Smooth muscle cell (in vitro differentiated cells): Measurements from ENCODE around the gene DLG1. TPM values are rescaled to one million over a fixed set of nuclear protein-coding genes. Genes with fewer than 3 reads are reported as not detected.

Experiments
- DNase-seq: peaks from one replicate; lab custom pipeline; 2025; ENCODE audit not compliant: unreplicated experiment; lab: John Stamatoyannopoulos, UW
- H2AFZ ChIP-seq: fragments of 200-600 bp; sonication (generic); 2 replicates; pipeline ENCODE4 v1.6.0; 2016; ENCODE audit warnings: antibody characterized with exemption, low read depth, mild to moderate bottlenecking
- H3F3A ChIP-seq: fragments of 200-600 bp; sonication (generic); 2 replicates; pipeline ENCODE4 v1.6.0; 2017; ENCODE audit warnings: antibody characterized with exemption, low read depth
- H3K27ac ChIP-seq: fragments of 200-600 bp; sonication (generic); 2 replicates; pipeline ENCODE4 v1.5.1; 2016; ENCODE audit warnings: low read depth, mild to moderate bottlenecking
- H3K27me3 ChIP-seq: fragments of 200-600 bp; sonication (generic); 2 replicates; pipeline ENCODE4 v1.6.1; 2016; ENCODE audit warnings: low read depth, mild to moderate bottlenecking
- H3K36me3 ChIP-seq: fragments of 200-600 bp; sonication (generic); 2 replicates; pipeline ENCODE4 v1.5.1; 2016; ENCODE audit warnings: low read depth
- H3K4me1 ChIP-seq: fragments of 200-600 bp; sonication (generic); 2 replicates; pipeline ENCODE4 v1.5.1; 2016; ENCODE audit warnings: low read depth
- H3K4me2 ChIP-seq: fragments of 200-600 bp; sonication (generic); 2 replicates; pipeline ENCODE4 v1.6.0; 2016; ENCODE audit warnings: mild to moderate bottlenecking
- H3K4me3 ChIP-seq: fragments of 200-600 bp; sonication (generic); 2 replicates; pipeline ENCODE4 v1.5.1; 2016; ENCODE audit warnings: mild to moderate bottlenecking
- H3K79me2 ChIP-seq: fragments of 200-600 bp; sonication (generic); 2 replicates; pipeline ENCODE4 v1.6.0; 2016; ENCODE audit warnings: low read depth, mild to moderate bottlenecking
- H3K9ac ChIP-seq: fragments of 200-600 bp; sonication (generic); 2 replicates; pipeline ENCODE4 v1.6.0; 2016; ENCODE audit warnings: low read depth
- H3K9me3 ChIP-seq: fragments of 200-600 bp; sonication (generic); replicated peaks from 2 replicates; pipeline ENCODE4 v1.5.1; 2016; ENCODE audit warnings: low read depth
- H4K20me1 ChIP-seq: fragments of 200-600 bp; sonication (generic); 2 replicates; pipeline ENCODE4 v1.6.0; 2016; ENCODE audit warnings: low read depth
- WGBS: methylation state at CpG from one replicate; pipeline ENCODE4 v1.1.7; 2016; ENCODE audit warnings: low lambda C conversion rate; 5-methylcytosine and 5-hydroxymethylcytosine counted together
- polyA plus RNA-seq: library from polyadenylated mRNA; unstranded; fragments of >200 nt; fragmentation: Nextera tagmentation; extraction: Ambion mirVana; gene quantifications from 2 replicates; pipeline ENCODE4 v1.2.1, GENCODE V29; 2016
- total RNA-seq: library from RNA; depleted of rRNA; stranded (reverse); fragments of >200 nt; gene quantifications from 2 replicates; pipeline ENCODE4 v1.2.3, GENCODE V29; 2014
- TF ChIP-seq, protein P1 (sequence below): fragments of 200-600 bp; sonication (generic); IDR thresholded peaks from 2 replicates; pipeline ENCODE4 v1.5.1; 2017; ENCODE audit warnings: borderline replicate concordance, mild to moderate bottlenecking, antibody characterized with exemption; ENCODE audit not compliant: insufficient read depth, poor library complexity, severe bottlenecking

DLG1 gene
- total and polyA plus RNA-seq, 2 experiments from 2014 or later: 23.5 to 69.0 TPM

DNA sequence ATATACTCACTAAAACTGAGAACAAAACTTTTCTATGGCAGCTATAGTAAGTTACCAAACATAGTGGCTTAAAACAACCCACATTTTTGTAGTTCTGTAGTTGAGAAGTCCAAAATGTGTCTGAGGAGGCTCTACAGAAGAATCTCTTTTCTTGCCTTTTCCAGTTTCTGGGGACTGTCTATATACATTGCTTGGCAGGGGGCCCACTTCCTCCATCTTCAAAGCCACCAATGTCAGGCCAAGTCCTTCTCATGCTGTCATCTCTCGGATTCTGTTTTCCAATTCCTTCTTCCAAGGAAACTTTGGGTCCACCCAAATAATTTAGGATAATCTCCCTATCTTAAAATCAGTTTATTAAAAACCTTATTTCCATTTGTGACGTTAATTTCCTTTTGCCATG lies 92.7 kb downstream of the DLG1 start:
- Histone ChIP-seq H2AFZ (no peak overlapping the region), H3F3A (peaks cover 3% of the 10 kb centered on the region), H3K4me3 (no peak overlapping the region), H3K36me3 (no peaks in the 10 kb centered on the region), H3K4me2 (no peak overlapping the region), H3K27ac (no peak overlapping the region), H3K9me3 (no peaks in the 10 kb centered on the region), H3K27me3 (no peaks in the 10 kb centered on the region), H3K9ac (no peak overlapping the region), H3K79me2 (peaks cover 100% of the 10 kb centered on the region), H3K4me1 (peaks cover 14% of the 10 kb centered on the region), H4K20me1 (peaks cover 96% of the 10 kb centered on the region)
- DNase-seq: no peak
- TF ChIP-seq, protein P1, sequence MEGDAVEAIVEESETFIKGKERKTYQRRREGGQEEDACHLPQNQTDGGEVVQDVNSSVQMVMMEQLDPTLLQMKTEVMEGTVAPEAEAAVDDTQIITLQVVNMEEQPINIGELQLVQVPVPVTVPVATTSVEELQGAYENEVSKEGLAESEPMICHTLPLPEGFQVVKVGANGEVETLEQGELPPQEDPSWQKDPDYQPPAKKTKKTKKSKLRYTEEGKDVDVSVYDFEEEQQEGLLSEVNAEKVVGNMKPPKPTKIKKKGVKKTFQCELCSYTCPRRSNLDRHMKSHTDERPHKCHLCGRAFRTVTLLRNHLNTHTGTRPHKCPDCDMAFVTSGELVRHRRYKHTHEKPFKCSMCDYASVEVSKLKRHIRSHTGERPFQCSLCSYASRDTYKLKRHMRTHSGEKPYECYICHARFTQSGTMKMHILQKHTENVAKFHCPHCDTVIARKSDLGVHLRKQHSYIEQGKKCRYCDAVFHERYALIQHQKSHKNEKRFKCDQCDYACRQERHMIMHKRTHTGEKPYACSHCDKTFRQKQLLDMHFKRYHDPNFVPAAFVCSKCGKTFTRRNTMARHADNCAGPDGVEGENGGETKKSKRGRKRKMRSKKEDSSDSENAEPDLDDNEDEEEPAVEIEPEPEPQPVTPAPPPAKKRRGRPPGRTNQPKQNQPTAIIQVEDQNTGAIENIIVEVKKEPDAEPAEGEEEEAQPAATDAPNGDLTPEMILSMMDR: no peak
- 94% methylated on average over 2 of the region's 2 CpGs for WGBS

GRCh38 chr3:197205265-197205664 lies 93.1 kb downstream of the DLG1 start:
- peaks cover 99% of the 10 kb centered on the region for H4K20me1 ChIP-seq
- H3K36me3 ChIP-seq: no peaks in the 10 kb centered on the region
- H3K4me3 ChIP-seq: no peak overlapping the region
- H2AFZ ChIP-seq: no peak overlapping the region
- H3K9me3 ChIP-seq: no peaks in the 10 kb centered on the region
- peaks cover 14% of the 10 kb centered on the region for H3K4me1 ChIP-seq
- no peak overlapping the region for H3K9ac ChIP-seq
- TF ChIP-seq, protein P1: no peak
- H3K27ac ChIP-seq: no peak overlapping the region
- no peak overlapping the region for H3K4me2 ChIP-seq
- peaks cover 100% of the 10 kb centered on the region for H3K79me2 ChIP-seq
- 97% methylated on average over 1 of the region's 1 CpG for WGBS
- H3F3A ChIP-seq: peaks cover 3% of the 10 kb centered on the region
- no peaks in the 10 kb centered on the region for H3K27me3 ChIP-seq
- no peak for DNase-seq

GRCh38 chr3:197204736-197205135 lies 93.7 kb downstream of the DLG1 start:
- Histone ChIP-seq H3K4me1 (peaks cover 10% of the 10 kb centered on the region), H3K4me3 (no peak overlapping the region), H3K79me2 (peaks cover 100% of the 10 kb centered on the region), H2AFZ (no peak overlapping the region), H3K4me2 (no peak overlapping the region), H3F3A (peaks cover 3% of the 10 kb centered on the region), H3K27me3 (no peaks in the 10 kb centered on the region), H3K36me3 (no peaks in the 10 kb centered on the region), H4K20me1 (peaks cover 99% of the 10 kb centered on the region), H3K27ac (no peak overlapping the region), H3K9ac (no peak overlapping the region), H3K9me3 (no peaks in the 10 kb centered on the region)
- WGBS: 78% methylated on average over 3 of the region's 3 CpGs
- TF ChIP-seq, protein P1: no peak
- DNase-seq: no peak

GRCh38 chr3:197203714-197204146 lies 94.7 kb downstream of the DLG1 start:
- Histone ChIP-seq H3K79me2 (peaks cover 100% of the 10 kb centered on the region), H3F3A (peaks cover 3% of the 10 kb centered on the region), H3K9me3 (no peaks in the 10 kb centered on the region), H3K4me2 (peak overlapping the region; percentile 36), H3K4me3 (no peak overlapping the region), H2AFZ (no peak overlapping the region), H3K27me3 (no peaks in the 10 kb centered on the region), H3K4me1 (peaks cover 10% of the 10 kb centered on the region), H3K36me3 (no peaks in the 10 kb centered on the region), H3K9ac (no peak overlapping the region), H3K27ac (peak overlapping the region; percentile 38), H4K20me1 (peaks cover 99% of the 10 kb centered on the region)
- DNase-seq: no peak
- WGBS: 40% methylated on average over 2 of the region's 2 CpGs
- TF ChIP-seq, protein P1: no peak
